HEK293 (cell line): ENCODE measurements around the gene MSL3B.

Source experiments
- CTCF ChIA-PET: fragments of 350-600 bp; formaldehyde crosslinking; extraction: SDS; loops from one replicate; lab custom pipeline; 2021; ENCODE audit warnings: antibody characterized with exemption; lab: Yijun Ruan, JAX
- POLR2A ChIA-PET: fragments of 300-600 bp; formaldehyde crosslinking; extraction: SDS; loops from one replicate; lab custom pipeline; 2020; ENCODE audit warnings: antibody characterized with exemption, inconsistent platforms; lab: Yijun Ruan, JAX
- H3K27ac ChIP-seq: fragments of 200-500 bp; sonication (Bioruptor generic); 2 replicates; pipeline ENCODE4 v1.5.1; 2014; ENCODE audit warnings: low read depth, low read length, control low read depth, inconsistent platforms; ENCODE audit errors: extremely low read depth
- H3K36me3 ChIP-seq, 2 experiments: fragments of 200-500 bp in 1 of 2; sonication (Bioruptor generic) in 1 of 2; 1 replicate in 1 of 2; 2 replicates in 1 of 2; pipeline ENCODE4 v1.5.1; 2014 to 2017; ENCODE audit warnings: inconsistent platforms in 2 of 2, low read length in 2 of 2; ENCODE audit not compliant: control insufficient read depth in 2 of 2, insufficient read depth in 1 of 2
- H3K4me1 ChIP-seq: fragments of 200-500 bp; sonication (Bioruptor generic); 2 replicates; pipeline ENCODE4 v1.5.1; 2014; ENCODE audit warnings: mild to moderate bottlenecking, low read length, inconsistent platforms; ENCODE audit not compliant: control insufficient read depth, insufficient read depth
- H3K4me3 ChIP-seq: 2 replicates; pipeline ENCODE4 v1.5.1; 2011; ENCODE audit warnings: low read depth, mild to moderate bottlenecking, control low read depth, low read length, moderate library complexity
- H3K9me3 ChIP-seq: fragments of 200-500 bp; sonication (Bioruptor generic); 2 replicates; pipeline ENCODE4 v1.5.1; 2014; ENCODE audit warnings: low read depth, low read length, inconsistent platforms; ENCODE audit not compliant: control insufficient read depth, insufficient read depth
- BCL6B ChIP-seq: fragments of 450-650 bp; formaldehyde crosslinking; IDR thresholded peaks from 2 replicates; pipeline ENCODE4 v1.5.1; 2017; ENCODE audit warnings: missing biosample characterization, missing genetic modification characterization
- HOXA7 ChIP-seq: sonication (generic); formaldehyde crosslinking; IDR thresholded peaks from 2 replicates; pipeline ENCODE4 v1.8.1; 2022; ENCODE audit warnings: missing genetic modification reagents, borderline replicate concordance
- KLF9 ChIP-seq: fragments of 450-650 bp; formaldehyde crosslinking; IDR thresholded peaks from 2 replicates; pipeline ENCODE4 v1.5.1; 2016; ENCODE audit warnings: missing biosample characterization, missing genetic modification characterization, low read depth
- RBAK ChIP-seq: fragments of 450-650 bp; formaldehyde crosslinking; IDR thresholded peaks from 2 replicates; pipeline ENCODE4 v1.5.1; 2016; ENCODE audit warnings: missing biosample characterization, missing genetic modification characterization
- SALL2 ChIP-seq: fragments of 450-650 bp; formaldehyde crosslinking; IDR thresholded peaks from 2 replicates; pipeline ENCODE4 v1.5.0; 2017; ENCODE audit warnings: missing biosample characterization, mild to moderate bottlenecking, missing genetic modification characterization, borderline replicate concordance
- TRIM28 ChIP-seq: IDR thresholded peaks from 2 replicates; pipeline ENCODE4 v1.6.1; 2011; ENCODE audit warnings: low read length, control low read depth, borderline replicate concordance
- TSHZ1 ChIP-seq: fragments of 450-650 bp; formaldehyde crosslinking; IDR thresholded peaks from 2 replicates; pipeline ENCODE4 v1.5.1; 2016; ENCODE audit warnings: missing biosample characterization, missing genetic modification characterization, borderline replicate concordance
- ZBTB44 ChIP-seq: fragments of 450-650 bp; IDR thresholded peaks from 2 replicates; pipeline ENCODE4 v1.5.1; 2018; ENCODE audit warnings: missing biosample characterization, mild to moderate bottlenecking, missing genetic modification characterization
- ZBTB49 ChIP-seq: fragments of 450-650 bp; formaldehyde crosslinking; IDR thresholded peaks from 2 replicates; pipeline ENCODE4 v1.5.1; 2016; ENCODE audit warnings: missing biosample characterization, missing genetic modification characterization, low read depth
- ZBTB6 ChIP-seq: fragments of 450-650 bp; formaldehyde crosslinking; IDR thresholded peaks from 2 replicates; pipeline ENCODE4 v1.5.1; 2017; ENCODE audit warnings: missing biosample characterization, missing genetic modification characterization
- ZNF184 ChIP-seq: fragments of 450-650 bp; IDR thresholded peaks from 2 replicates; pipeline ENCODE4 v1.5.1; 2018; ENCODE audit warnings: missing biosample characterization, mild to moderate bottlenecking, missing genetic modification characterization
- ZNF510 ChIP-seq: fragments of 450-650 bp; formaldehyde crosslinking; IDR thresholded peaks from 2 replicates; pipeline ENCODE4 v1.5.1; 2018; ENCODE audit warnings: mild to moderate bottlenecking, missing genetic modification characterization, missing biosample characterization; ENCODE audit not compliant: insufficient replicate concordance
- ZNF514 ChIP-seq: fragments of 450-650 bp; formaldehyde crosslinking; IDR thresholded peaks from 2 replicates; pipeline ENCODE4 v1.5.1; 2016; ENCODE audit warnings: missing biosample characterization, missing genetic modification characterization
- ZNF555 ChIP-seq: fragments of 450-650 bp; formaldehyde crosslinking; conservative IDR thresholded peaks from 2 replicates; pipeline ENCODE4 v1.5.1; 2017; ENCODE audit warnings: missing biosample characterization, mild to moderate bottlenecking, missing genetic modification characterization, inconsistent platforms
- ZNF571 ChIP-seq: fragments of 450-650 bp; formaldehyde crosslinking; IDR thresholded peaks from 2 replicates; pipeline ENCODE4 v1.5.0; 2017; ENCODE audit warnings: missing biosample characterization, missing genetic modification characterization
- ZNF701 ChIP-seq: fragments of 450-650 bp; formaldehyde crosslinking; IDR thresholded peaks from 2 replicates; pipeline ENCODE4 v1.5.1; 2016; ENCODE audit warnings: missing biosample characterization, missing genetic modification characterization
- ZNF843 ChIP-seq: fragments of 450-650 bp; formaldehyde crosslinking; IDR thresholded peaks from 2 replicates; pipeline ENCODE4 v1.5.1; 2016; ENCODE audit warnings: missing biosample characterization, missing genetic modification characterization

MSL3B gene

GRCh38 chr2:233838726-233839446 is 29.3 kb downstream of the MSL3B start:
- no peak overlapping the region for H3K27ac ChIP-seq
- H3K4me1 ChIP-seq, result no peaks in the 10 kb centered on the region
- H3K36me3 ChIP-seq, result peaks cover 54 to 100% of the 10 kb centered on the region in 2 experiments
- ChIA-PET POLR2A (interaction anchor here (0.9 to 1.4 kb wide), 3 partner anchors 11 to 272 kb away, joined by 3 to 6 read pairs (median 3); partner anchors contain the start of genes HJURP and USP40), CTCF (interaction anchor here (0.9 kb wide), 1 partner anchor 19 kb away, joined by 3 read pairs; no protein-coding TSS in a partner anchor)
- no peaks in the 10 kb centered on the region for H3K9me3 ChIP-seq
- no peak overlapping the region for H3K4me3 ChIP-seq
- TF ChIP-seq ZBTB44 (no peak), TSHZ1 (no peak), ZNF514 (tag by site-specific recombination) (no peak), ZBTB6 (tag by site-specific recombination) (no peak), BCL6B (tag by site-specific recombination) (no peak), ZNF510 (tag by site-specific recombination) (no peak), RBAK (no peak), ZNF571 (tag by site-specific recombination) (no peak), ZNF555 (tag by site-specific recombination) (no peak), HOXA7 (no peak), SALL2 (tag by site-specific recombination) (no peak), ZBTB49 (tag by site-specific recombination) (no peak), KLF9 (no peak), ZNF843 (tag by site-specific recombination) (no peak), ZNF701 (tag by site-specific recombination) (no peak), TRIM28 (no peak), ZNF184 (tag by site-specific recombination) (no peak)
